GF-D8 (cell line): ENCODE results near the gene RASD2.

Experiments
- DNase-seq: peaks from one replicate; lab custom pipeline; 2025; lab: John Stamatoyannopoulos, UW

RASD2 gene

GRCh38 chr22:35582861-35583670, 42.4 kb downstream of the RASD2 start:
- DNase-seq: no peak

DNA sequence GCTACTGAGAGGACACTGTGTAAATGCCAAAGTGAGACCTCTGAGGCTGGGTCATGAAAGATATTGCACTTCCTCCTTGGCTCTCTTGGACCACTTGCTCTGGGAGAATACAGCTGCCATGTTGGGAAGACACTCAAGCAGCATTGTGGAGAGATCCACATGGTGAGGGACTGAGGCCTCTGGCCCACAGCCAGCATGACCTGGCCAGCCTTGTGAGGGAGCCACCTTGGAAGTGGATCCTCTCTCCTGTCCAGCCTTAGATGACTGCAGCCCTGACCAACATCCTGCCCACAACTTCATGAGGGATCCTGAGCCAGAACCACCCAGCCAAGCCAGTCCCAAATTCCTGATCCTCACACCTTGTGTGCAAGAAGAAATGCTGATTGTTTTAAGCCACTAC, 46.1 kb downstream of the RASD2 start:
- no peak for DNase-seq

DNA sequence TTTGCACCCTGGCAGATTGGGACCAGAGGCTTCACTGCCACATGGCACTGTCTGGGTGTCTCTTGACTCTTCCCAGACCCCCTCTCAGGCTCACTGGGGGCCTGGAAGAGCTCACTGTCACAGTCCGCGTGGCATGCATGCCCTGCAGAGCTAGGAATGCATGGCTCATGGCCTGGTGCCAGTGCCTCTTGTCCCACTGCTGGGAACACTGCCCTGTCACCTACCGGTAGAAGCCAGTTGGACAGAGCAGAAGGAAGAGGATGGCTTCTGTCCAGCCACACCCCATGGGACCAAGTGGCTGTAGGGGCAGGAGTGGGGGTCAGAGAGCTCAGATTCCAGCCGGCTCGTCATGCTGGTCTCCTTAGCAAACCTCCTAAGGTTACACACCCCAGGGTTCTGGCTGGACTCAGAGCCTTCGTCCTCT, 46.8 kb downstream of the RASD2 start:
- DNase-seq: no peak

DNA sequence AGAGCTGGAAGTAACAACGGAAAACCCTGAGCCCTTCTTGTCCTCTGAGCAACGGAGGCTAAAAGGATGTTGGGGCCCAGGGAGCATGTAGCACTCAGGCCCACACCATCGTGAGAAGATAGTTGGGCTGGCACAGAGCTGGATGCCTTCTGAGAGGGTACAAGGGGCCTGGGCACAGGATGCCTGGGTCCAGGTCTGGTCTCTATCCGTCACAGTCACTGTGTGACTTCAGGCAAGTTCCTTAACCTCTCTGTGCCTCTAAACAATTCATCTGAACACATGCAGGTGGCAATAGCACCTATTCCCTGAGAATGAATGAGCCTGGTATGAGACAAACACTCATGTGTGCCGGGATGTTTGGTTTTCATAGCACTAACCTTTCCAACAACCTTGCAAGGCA, 47.3 kb downstream of the RASD2 start:
- DNase-seq: no peak

DNA sequence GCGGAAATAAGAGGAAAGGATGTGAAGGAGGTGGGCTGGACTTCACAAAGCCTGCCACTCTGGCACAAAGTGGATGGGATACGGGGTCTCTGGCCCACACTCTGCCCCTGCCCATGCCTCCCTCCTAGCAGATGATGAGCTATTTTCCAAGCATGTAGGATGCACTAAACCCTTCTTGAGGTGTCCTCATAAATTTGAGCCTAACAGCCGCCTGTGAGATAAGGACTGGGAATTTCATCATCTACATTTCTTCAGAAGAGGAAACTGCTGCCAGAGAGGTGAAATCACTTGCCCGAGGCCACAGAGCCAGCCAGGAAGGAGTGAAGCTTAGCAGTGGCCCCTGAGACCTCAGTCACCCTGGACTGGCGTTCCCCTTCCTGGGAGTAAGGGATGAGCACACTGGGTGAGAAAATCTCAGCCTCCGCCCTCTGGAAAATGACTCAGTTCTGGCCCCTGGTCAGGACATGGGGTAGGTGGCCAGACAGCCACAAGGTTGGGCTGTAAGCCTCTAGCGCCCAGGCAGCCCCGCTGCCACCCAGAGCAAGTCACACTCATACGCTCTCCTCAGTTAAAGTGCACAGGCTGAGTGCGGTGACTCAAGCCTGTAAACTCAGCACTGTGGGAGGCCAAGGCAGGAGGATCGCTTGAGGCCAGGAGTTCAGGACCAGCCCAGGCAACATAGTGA, 48.6 kb downstream of the RASD2 start:
- peak; percentile 72 for DNase-seq

- no peak for DNase-seq
Observed at GRCh38 chr22:35589756-35590093, 49.1 kb downstream of the RASD2 start.

GRCh38 chr22:35590634-35591295, 50.1 kb downstream of the RASD2 start:
- DNase-seq: no peak

DNA sequence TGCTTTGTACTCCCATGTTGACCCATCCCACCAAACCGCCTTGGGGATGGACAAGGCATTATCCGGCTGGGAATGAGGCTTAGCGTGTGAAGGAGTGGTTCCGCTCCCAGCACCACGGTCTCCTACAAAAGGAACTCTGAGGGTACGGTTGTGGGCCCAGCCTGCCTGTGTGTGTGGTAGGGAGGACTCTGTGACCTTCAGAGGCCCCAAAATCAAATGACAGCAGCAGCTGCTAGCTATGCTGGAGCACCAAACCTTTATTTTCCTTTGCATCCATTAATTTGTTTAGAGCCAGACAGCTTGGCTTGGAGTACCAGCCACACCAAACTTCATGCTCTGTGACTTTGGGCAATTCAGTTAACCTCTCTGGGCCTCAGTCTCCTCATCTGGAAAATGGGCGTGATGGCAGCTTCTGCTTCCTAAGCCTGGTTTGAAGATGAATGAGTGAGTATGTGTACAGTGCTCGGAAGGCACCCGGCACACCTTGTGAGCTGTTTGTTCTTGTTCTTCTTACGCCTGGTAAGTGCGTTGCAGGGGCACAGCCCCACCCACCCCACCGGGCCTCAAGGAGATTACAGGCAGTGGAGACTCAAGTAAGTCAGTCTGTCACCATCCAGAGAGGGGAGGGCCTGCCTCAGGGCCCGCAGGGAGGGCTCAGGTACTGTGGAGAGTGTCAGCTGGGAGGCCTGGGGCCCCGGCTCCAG, 51.2 kb downstream of the RASD2 start:
- DNase-seq: no peak

- DNase-seq: no peak
Observed at GRCh38 chr22:35592418-35592967, 51.9 kb downstream of the RASD2 start.

DNA sequence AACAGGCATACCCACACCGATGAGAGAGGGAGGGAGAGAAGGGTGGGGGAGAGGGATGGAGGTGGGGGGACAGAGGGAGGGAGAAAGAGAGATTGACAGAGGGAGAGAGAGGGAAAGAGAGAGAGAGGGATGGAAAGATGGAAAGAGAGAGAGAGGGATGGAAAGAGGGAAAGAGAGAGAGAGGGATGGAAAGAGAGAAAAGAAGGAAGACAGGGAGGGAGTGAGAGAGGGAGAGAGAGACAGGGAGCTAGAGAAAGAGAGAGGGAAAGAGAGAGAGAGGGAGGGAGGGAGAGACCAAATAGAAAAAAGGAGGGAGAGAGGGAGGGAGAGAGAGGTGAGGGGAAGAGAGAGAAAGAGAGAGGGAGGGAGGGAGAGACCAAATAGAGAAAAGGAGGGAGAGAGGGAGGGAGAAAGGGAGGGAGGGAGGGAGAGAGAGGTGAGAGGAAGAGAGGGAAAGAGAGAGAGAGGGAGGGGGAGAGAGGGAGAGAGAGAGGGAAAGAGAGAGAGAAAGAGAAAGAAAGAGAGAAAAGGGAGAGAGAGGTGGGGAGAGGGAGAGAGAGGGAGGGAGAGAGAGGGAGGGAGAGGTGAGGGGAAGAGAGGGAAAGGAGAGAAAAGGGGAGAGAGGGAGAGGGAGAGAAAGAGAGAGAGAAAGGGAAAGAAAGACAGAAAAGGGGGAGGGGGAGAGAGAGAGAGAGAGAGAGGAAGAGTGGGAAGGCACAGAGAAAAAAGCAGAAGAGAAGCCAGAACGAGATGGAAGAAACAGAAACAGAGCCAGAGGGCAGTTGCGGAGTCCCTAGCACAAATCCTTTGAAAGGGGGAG, 52.6 kb downstream of the RASD2 start:
- no peak for DNase-seq

- DNase-seq: no peak
Observed at GRCh38 chr22:35593891-35594470, 53.4 kb downstream of the RASD2 start.

DNA sequence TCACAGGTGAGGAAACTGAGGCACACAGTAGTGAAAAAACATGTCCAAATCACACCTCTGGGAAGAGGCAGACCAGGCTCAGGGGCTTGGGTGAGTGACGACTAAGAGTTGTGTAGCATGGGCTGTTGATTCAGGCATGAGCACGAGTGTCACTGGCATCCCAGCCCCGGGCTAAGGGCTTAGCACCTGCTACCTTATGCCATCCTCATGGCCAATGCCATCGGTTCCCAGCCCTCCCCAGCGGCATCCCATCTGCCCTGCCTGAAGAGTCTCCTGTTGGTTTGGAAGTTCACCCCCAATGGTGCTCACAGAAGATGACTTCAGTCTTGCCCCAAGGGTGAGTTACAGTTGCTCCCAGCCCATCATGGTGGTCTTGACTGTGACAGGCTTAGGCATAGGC, 54.1 kb downstream of the RASD2 start:
- no peak for DNase-seq

GRCh38 chr22:35596821-35597220, 56.2 kb downstream of the RASD2 start:
- DNase-seq: no peak

DNA sequence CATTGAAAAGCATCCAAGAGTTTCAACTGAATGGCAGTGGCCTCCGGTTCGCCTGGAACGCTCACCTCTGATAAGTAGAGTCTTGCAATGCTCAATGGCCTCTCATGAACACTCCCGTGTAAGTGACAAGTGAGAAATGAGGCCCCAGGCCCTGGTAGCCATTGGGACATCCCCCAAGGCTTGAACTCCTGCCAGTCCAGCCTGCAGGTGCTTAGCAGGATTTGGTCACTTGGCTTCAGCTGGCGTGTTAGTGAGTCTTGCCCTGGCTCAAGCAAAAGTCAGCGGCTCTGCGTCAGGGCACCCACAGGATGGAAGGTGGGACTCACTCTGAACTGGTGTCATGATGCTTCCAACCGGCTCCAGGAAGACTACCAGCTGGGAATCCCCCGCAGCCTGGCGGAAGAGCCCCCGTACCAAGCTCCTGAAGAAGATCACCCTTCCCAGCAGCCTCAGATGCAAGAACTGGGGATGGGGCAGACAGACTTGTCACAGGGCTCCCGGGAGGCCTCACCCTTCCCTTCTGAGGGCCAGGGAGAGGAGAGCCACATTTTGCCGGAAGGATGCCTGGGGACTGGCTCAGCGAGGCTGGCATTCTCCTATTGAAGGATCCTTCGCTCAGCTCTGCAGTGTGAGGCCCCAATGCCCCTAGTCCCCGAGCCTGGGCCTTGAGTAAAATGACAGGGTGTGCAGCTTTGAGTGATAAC, 57.2 kb downstream of the RASD2 start:
- no peak for DNase-seq

GRCh38 chr22:35598396-35598710, 57.7 kb downstream of the RASD2 start:
- DNase-seq: no peak

DNA sequence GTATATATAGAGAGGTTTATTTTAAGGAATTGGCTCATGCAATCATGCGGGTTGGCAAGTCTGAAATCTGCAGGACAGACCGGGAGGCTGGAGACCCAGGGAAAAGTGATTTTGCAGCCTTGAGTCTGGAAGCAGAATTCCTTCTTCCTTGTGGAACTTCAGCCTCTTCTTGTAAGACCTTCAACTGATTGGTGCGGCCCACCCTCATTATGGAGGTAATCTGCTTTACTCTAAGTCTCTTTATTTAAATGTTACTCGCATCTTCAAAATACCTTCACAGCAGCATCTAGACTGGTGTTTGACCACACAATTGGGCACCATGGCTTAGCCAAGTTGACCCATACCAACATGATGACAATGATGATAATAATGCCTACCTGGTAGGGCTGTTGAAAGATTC, 58.7 kb downstream of the RASD2 start:
- no peak for DNase-seq

DNA sequence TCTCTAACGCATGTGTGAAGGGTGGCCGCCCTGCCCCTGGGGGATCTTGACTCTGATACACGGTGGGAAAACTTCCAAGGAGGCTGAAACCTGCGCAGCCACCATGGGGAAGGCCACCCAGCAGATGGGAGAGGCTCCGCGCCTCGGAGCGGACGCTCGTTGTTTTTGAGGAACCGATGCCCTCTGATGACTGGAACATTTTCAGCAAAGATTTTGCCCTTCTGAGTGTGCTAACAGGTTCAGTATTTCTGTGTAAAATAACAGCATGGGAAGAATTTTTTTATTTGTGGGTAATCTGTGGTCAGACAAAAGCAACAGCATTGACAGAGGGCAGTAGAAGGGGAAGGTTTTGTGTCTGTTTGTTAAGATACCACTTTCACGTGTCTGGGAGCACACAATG, 59.8 kb downstream of the RASD2 start:
- no peak for DNase-seq

DNA sequence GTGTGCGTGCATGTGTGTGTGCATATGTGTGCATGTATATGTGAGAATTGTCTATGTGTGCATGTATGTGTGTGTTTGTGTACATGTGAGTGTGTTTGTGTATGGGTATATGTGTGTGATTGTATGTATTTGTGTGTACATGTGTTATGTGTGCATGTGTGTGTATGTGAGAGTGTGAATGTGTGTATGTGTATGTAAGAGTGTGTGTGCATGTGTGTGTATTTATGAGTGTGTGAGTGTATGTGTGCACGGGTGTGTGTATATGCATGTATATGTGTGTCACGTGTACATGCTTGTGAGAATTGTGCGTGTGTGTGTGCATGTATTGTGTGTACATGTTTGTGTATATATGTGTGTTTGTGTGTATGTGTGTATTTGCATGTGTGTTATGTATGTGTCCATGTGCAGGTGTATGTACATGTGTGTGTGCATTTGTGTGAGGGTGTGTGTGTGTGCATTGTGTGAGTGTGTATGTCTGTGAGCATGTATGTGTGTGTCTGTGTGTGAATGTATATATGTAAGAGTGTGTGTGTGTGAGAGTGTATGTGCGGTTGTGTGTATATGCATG, 60.5 kb downstream of the RASD2 start:
- no peak for DNase-seq

- DNase-seq: peak; percentile 25
Observed at GRCh38 chr22:35601743-35602615, 61.3 kb downstream of the RASD2 start.
